Measurements from ENCODE around the gene LYPD6B. TPM values are rescaled to one million over a fixed set of nuclear protein-coding genes. Genes with fewer than 3 reads are reported as not detected.

LYPD6B gene
- total RNA-seq, 1 donor from 2014 or later = 23.7 TPM

DNA sequence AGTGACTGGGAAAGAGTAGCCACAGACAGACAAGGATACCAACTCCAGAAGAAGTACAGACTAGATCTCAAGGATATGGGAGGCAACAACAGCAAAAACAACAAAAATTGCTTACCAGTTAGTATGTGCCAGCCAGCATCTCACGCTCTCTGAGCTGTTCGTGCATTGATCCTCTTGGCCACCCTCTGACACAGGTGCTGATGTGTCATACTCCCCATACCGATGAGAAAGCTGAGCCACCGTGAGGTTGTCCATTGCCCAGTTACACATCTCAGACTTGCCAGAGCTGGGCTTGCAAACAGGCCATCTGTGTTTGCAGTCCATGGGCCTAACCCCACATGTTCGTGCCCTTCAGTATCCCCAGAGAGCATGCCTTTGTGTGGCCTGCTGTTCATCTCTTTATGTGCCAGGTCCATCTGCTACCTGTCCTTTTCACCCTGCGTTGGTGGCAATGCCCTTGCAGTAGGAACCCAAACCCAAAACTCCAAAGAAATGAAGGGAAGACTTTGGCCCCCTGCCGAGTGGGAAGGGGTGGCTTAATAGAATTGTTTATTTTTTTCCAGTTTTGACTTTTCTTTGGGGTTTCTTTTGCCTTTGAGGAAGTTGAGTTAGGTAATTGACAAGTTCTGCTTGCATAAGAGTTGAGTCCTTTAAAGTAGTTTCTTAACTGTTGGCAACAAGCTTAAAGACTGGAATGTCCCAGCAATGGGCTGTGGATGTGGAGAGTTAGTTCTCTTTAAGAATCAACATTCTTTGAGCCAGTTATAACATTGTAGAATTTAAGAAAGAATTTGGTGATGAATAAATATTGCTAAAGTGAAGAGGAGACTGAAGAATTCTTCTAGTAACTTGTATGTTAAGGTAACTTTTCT lies 46.7 kb downstream of the LYPD6B start:
- Mint-ChIP-seq H3K27ac (no peak overlapping the region), H3K36me3 (peaks cover 19% of the 10 kb centered on the region), H3K4me1 (ENCODE audit: unreplicated experiment) (peaks cover 31% of the 10 kb centered on the region), H3K4me3 (no peak overlapping the region), H3K27me3 (no peaks in the 10 kb centered on the region), H3K9me3 (peaks cover 11% of the 10 kb centered on the region)
- DNase-seq (ENCODE audit: extremely low spot score, unreplicated experiment) = no peak
- no peak for TF ChIP-seq CTCF (conservative IDR thresholded peaks at IDR 0.05)

- peak; percentile 63 for TF ChIP-seq CTCF (conservative IDR thresholded peaks at IDR 0.05)
- Mint-ChIP-seq H3K27me3 (no peaks in the 10 kb centered on the region), H3K36me3 (peaks cover 15% of the 10 kb centered on the region), H3K4me3 (no peak overlapping the region), H3K27ac (no peak overlapping the region), H3K9me3 (peaks cover 11% of the 10 kb centered on the region), H3K4me1 (ENCODE audit: unreplicated experiment) (peaks cover 12% of the 10 kb centered on the region)
- no peak for DNase-seq (ENCODE audit: extremely low spot score, unreplicated experiment)
Measured at GRCh38 chr2:149087751-149088150, 49.3 kb downstream of the LYPD6B start.

- no peak for DNase-seq (ENCODE audit: extremely low spot score, unreplicated experiment)
- peaks cover 3% of the 10 kb centered on the region for H3K4me1 Mint-ChIP-seq (ENCODE audit: unreplicated experiment)
- H3K27me3 Mint-ChIP-seq = no peaks in the 10 kb centered on the region
- no peak overlapping the region for H3K4me3 Mint-ChIP-seq
- H3K27ac Mint-ChIP-seq = no peak overlapping the region
- H3K9me3 Mint-ChIP-seq = peaks cover 11% of the 10 kb centered on the region
- no peak for TF ChIP-seq CTCF (conservative IDR thresholded peaks at IDR 0.05)
- H3K36me3 Mint-ChIP-seq = peaks cover 15% of the 10 kb centered on the region
Measured at GRCh38 chr2:149089068-149089467, 50.6 kb downstream of the LYPD6B start.

DNA sequence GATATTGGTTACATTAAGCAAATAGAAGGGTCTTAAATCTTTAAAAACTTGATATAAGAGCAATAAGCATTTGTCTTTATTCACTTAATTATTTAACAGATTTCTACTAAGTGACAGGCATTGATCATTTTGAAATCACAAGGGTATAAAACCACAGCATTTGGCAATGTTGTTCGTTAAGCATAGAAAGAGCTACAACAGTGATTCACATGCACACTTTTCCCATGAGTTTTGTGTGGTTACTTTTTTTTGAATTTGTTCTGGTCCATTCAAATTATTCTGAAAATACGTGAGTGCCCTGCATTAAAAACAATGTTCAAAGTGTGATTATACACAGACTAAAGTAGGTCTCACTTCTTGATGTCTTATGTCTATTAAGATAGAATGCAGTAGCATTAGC lies 52.2 kb downstream of the LYPD6B start:
- Mint-ChIP-seq H3K36me3 (peaks cover 8% of the 10 kb centered on the region), H3K9me3 (peaks cover 8% of the 10 kb centered on the region), H3K4me1 (ENCODE audit: unreplicated experiment) (peaks cover 3% of the 10 kb centered on the region), H3K27ac (no peak overlapping the region), H3K4me3 (no peak overlapping the region), H3K27me3 (peaks cover 2% of the 10 kb centered on the region)
- no peak for TF ChIP-seq CTCF (conservative IDR thresholded peaks at IDR 0.05)
- DNase-seq (ENCODE audit: extremely low spot score, unreplicated experiment) = no peak

DNA sequence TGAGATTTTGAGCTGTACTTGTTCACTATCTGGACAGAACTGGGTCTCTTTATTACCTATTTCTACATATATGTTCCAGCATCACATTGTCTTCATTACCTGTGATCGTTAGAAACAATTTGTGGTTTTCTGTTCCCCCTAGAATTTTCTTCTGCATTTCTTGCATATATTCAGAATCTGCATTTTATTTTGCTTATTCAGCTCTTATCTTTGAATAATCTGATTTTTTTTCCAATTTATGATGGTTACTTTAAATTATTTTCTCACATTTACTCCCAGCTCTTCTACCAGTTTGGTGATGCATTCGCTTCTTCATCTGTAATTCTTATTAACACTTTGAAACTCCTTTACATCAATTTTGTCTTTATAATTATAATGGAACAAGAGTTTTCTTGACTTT lies 55.1 kb downstream of the LYPD6B start:
- no peak overlapping the region for H3K4me3 Mint-ChIP-seq
- DNase-seq (ENCODE audit: extremely low spot score, unreplicated experiment) = no peak
- H3K27ac Mint-ChIP-seq = no peak overlapping the region
- peaks cover 3% of the 10 kb centered on the region for H3K4me1 Mint-ChIP-seq (ENCODE audit: unreplicated experiment)
- peaks cover 5% of the 10 kb centered on the region for H3K36me3 Mint-ChIP-seq
- H3K9me3 Mint-ChIP-seq = peaks cover under 1% of the 10 kb centered on the region
- peaks cover 7% of the 10 kb centered on the region for H3K27me3 Mint-ChIP-seq
- TF ChIP-seq CTCF (conservative IDR thresholded peaks at IDR 0.05) = no peak
